SK-N-SH (cell line): Measurements from ENCODE around the gene CRYBG1. TPM values are rescaled to one million over a fixed set of nuclear protein-coding genes. Genes with fewer than 3 reads are reported as not detected.

Source experiments
- CTCF ChIA-PET: fragments of 300-600, 350-600 bp; formaldehyde crosslinking; extraction: SDS; loops from one replicate; lab custom pipeline; 2021; lab: Yijun Ruan, JAX
- POLR2A ChIA-PET: fragments of 350-600 bp; sonication (Branson Sonifier 250); formaldehyde crosslinking; extraction: SDS; loops from one replicate; lab custom pipeline; 2020; ENCODE audit warnings: antibody characterized with exemption, inconsistent platforms; lab: Yijun Ruan, JAX
- DNase-seq: peaks from one replicate; pipeline ENCODE4 v3.0.0; 2012
- H2AFZ ChIP-seq: fragments of 200-600 bp; sonication (generic); 2 replicates; pipeline ENCODE4 v1.8.1; 2016; ENCODE audit warnings: antibody characterized with exemption, mild to moderate bottlenecking, low read depth
- H3F3A ChIP-seq: fragments of 200-600 bp; sonication (generic); replicated peaks from 2 replicates; pipeline ENCODE3; 2016; ENCODE audit warnings: antibody characterized with exemption, mild to moderate bottlenecking; ENCODE audit not compliant: insufficient read depth
- H3K27ac ChIP-seq, 2 experiments: fragments of 200-500 bp in 1 of 2; fragments of 200-600 bp in 1 of 2; sonication (Bioruptor generic) in 1 of 2; sonication (generic), shearing (Covaris generic) in 1 of 2; 2 replicates each; pipeline versions ENCODE4 v1.5.1 to v1.6.1; 2014 to 2016; ENCODE audit warnings: low read depth in 2 of 2, inconsistent platforms in 1 of 2, low read length in 1 of 2, mild to moderate bottlenecking in 1 of 2, mixed read lengths in 1 of 2
- H3K27me3 ChIP-seq: fragments of 200-600 bp; sonication (generic), shearing (Covaris generic); 2 replicates; pipeline ENCODE4 v1.6.1; 2016; ENCODE audit warnings: mixed run types; ENCODE audit not compliant: insufficient read depth
- H3K36me3 ChIP-seq, 2 experiments: fragments of 200-500 bp in 1 of 2; fragments of 200-600 bp in 1 of 2; sonication (Bioruptor generic) in 1 of 2; sonication (generic) in 1 of 2; replicated peaks in 1 of 2; 2 replicates each; pipeline versions ENCODE3 to v1.5.1; 2014 to 2016; ENCODE audit warnings: low read length in 1 of 2, mild to moderate bottlenecking in 1 of 2; ENCODE audit not compliant: insufficient read depth in 2 of 2, control insufficient read depth in 1 of 2
- H3K4me1 ChIP-seq, 2 experiments: fragments of 200-500 bp in 1 of 2; fragments of 200-600 bp in 1 of 2; sonication (Bioruptor generic) in 1 of 2; sonication (generic), shearing (Covaris generic) in 1 of 2; 2 replicates each; pipeline versions ENCODE4 v1.5.1 to v1.6.1; 2014 to 2016; ENCODE audit warnings: low read depth in 1 of 2, low read length in 1 of 2, mixed run types in 1 of 2; ENCODE audit not compliant: insufficient read depth in 2 of 2, control insufficient read depth in 1 of 2
- H3K4me2 ChIP-seq: fragments of 200-600 bp; sonication (generic), shearing (Covaris generic); 2 replicates; pipeline ENCODE4 v1.6.1; 2017; ENCODE audit warnings: mixed run types
- H3K4me3 ChIP-seq, 2 experiments: fragments of 200-500 bp in 1 of 2; fragments of 200-600 bp in 1 of 2; sonication (Bioruptor generic) in 1 of 2; sonication (generic), shearing (Covaris generic) in 1 of 2; 2 replicates each; pipeline versions ENCODE4 v1.5.1 to v1.8.1; 2014 to 2016; ENCODE audit warnings: low read depth in 2 of 2, inconsistent platforms in 1 of 2, low read length in 1 of 2, mild to moderate bottlenecking in 1 of 2, mixed read lengths in 1 of 2, moderate library complexity in 1 of 2
- H3K79me2 ChIP-seq: fragments of 200-600 bp; sonication (generic); 2 replicates; pipeline ENCODE4 v1.8.1; 2017; ENCODE audit warnings: mild to moderate bottlenecking; ENCODE audit not compliant: insufficient read depth
- H3K9ac ChIP-seq: fragments of 200-600 bp; sonication (generic); 2 replicates; pipeline ENCODE4 v1.6.1; 2017; ENCODE audit warnings: mixed run types
- H3K9me2 ChIP-seq: fragments of 200-600 bp; sonication (generic); 2 replicates; pipeline ENCODE4 v1.6.1; 2017; ENCODE audit warnings: mixed run types
- H3K9me3 ChIP-seq: fragments of 200-600 bp; sonication (generic); 2 replicates; pipeline ENCODE4 v1.6.1; 2017; ENCODE audit warnings: mixed run types, mild to moderate bottlenecking, moderate library complexity
- H4K20me1 ChIP-seq: fragments of 200-600 bp; sonication (generic); 2 replicates; pipeline ENCODE4 v1.6.1; 2017; ENCODE audit warnings: mild to moderate bottlenecking, mixed run types; ENCODE audit not compliant: insufficient read depth
- EP300 ChIP-seq, 2 experiments: IDR thresholded peaks; 2 replicates each; pipeline versions ENCODE4 v1.4.0 to v1.6.1; 2012; ENCODE audit warnings: borderline replicate concordance in 1 of 2, low read depth in 1 of 2, low read length in 1 of 2
- EZH2phosphoT487 ChIP-seq: fragments of 200-600 bp; sonication (generic); IDR thresholded peaks from 2 replicates; pipeline ENCODE4 v1.6.1; 2017; ENCODE audit warnings: low read depth, mixed run types, mild to moderate bottlenecking, antibody characterized with exemption, moderate library complexity, borderline replicate concordance
- GATA2 ChIP-seq: sonication (generic); formaldehyde crosslinking; IDR thresholded peaks from 2 replicates; pipeline ENCODE4 v1.5.0; 2020; ENCODE audit warnings: mild to moderate bottlenecking, missing genetic modification reagents
- IRF3 ChIP-seq: fragments of 150-350 bp; IDR thresholded peaks from 2 replicates; pipeline ENCODE4 v1.6.1; 2016; ENCODE audit warnings: mild to moderate bottlenecking, low read depth, low read length
- NRF1 ChIP-seq: IDR thresholded peaks from 2 replicates; pipeline ENCODE4 v1.6.1; 2012; ENCODE audit warnings: low read depth, mild to moderate bottlenecking, low read length
- PBX3 ChIP-seq: IDR thresholded peaks from 2 replicates; pipeline ENCODE4; 2012
- RFX5 ChIP-seq: IDR thresholded peaks from 2 replicates; pipeline ENCODE4 v1.6.1; 2012; ENCODE audit warnings: mild to moderate bottlenecking, improper control_type of control experiment, low read length
- RXRA ChIP-seq: IDR thresholded peaks from 2 replicates; pipeline ENCODE4 v1.4.0; 2012; ENCODE audit warnings: low read depth, mild to moderate bottlenecking, borderline replicate concordance
- SIN3A ChIP-seq: IDR thresholded peaks from 2 replicates; pipeline ENCODE4 v1.6.1; 2012; ENCODE audit warnings: low read depth, mild to moderate bottlenecking, low read length, moderate library complexity, borderline replicate concordance
- SMC3 ChIP-seq: IDR thresholded peaks from 2 replicates; pipeline ENCODE4 v1.6.1; 2012; ENCODE audit warnings: low read depth, low read length, improper control_type of control experiment
- TAF1 ChIP-seq: IDR thresholded peaks from 2 replicates; pipeline ENCODE4 v1.6.1; 2012; ENCODE audit warnings: low read depth, mild to moderate bottlenecking, low read length, moderate library complexity, borderline replicate concordance
- TCF12 ChIP-seq: IDR thresholded peaks from 2 replicates; pipeline ENCODE4 v1.4.0; 2012
- USF1 ChIP-seq: IDR thresholded peaks from 2 replicates; pipeline ENCODE4 v1.4.0; 2012; ENCODE audit warnings: low read depth, borderline replicate concordance
- USF2 ChIP-seq: fragments of 150-350 bp; IDR thresholded peaks from 2 replicates; pipeline ENCODE4 v1.6.1; 2017; ENCODE audit warnings: antibody characterized with exemption, low read length, low read depth, borderline replicate concordance
- YY1 ChIP-seq: IDR thresholded peaks from 2 replicates; pipeline ENCODE4 v1.4.0; 2012; ENCODE audit warnings: low read depth, mild to moderate bottlenecking
- WGBS: methylation state at CpG from one replicate; pipeline ENCODE4 v1.1.6; 2017; ENCODE audit warnings: low lambda C conversion rate; 5-methylcytosine and 5-hydroxymethylcytosine counted together
- polyA plus RNA-seq, 3 experiments: library from polyadenylated mRNA; depleted of rRNA; stranded (reverse); fragments of >200 nt; gene quantifications; 2 replicates each; pipeline ENCODE4 v1.2.3, GENCODE V29; 2012
- TF ChIP-seq, protein P1 (sequence below): IDR thresholded peaks from 2 replicates; pipeline ENCODE4 v1.6.1; 2012; ENCODE audit warnings: mild to moderate bottlenecking, low read depth, low read length, moderate library complexity
- TF ChIP-seq, protein P2 (sequence below): IDR thresholded peaks from 2 replicates; pipeline ENCODE4 v1.4.0; 2012; ENCODE audit warnings: low read depth
- TF ChIP-seq, protein P3 (sequence below): fragments of 200-600 bp; sonication (generic); IDR thresholded peaks from 2 replicates; pipeline ENCODE4 v1.6.1; 2017; ENCODE audit warnings: antibody characterized with exemption, mild to moderate bottlenecking, moderate library complexity

CRYBG1 gene
- polyA plus RNA-seq, 1 of the 3 experiments (the other 2 are of a cell fraction): 13.8 TPM

GRCh38 chr6:106426250-106426970, 65.9 kb downstream of the CRYBG1 start:
- Histone ChIP-seq H4K20me1 (no peaks in the 10 kb centered on the region), H3K9me3 (no peaks in the 10 kb centered on the region), H3K36me3 (no peaks in the 10 kb centered on the region), H3K27ac (no peak overlapping the region), H3K4me2 (no peak overlapping the region)
- POLR2A ChIA-PET: no interaction called here
- no peak for DNase-seq
- 40% methylated on average over 5 of the region's 5 CpGs for WGBS
- TF ChIP-seq GATA2 (no peak), PBX3 (no peak), TAF1 (no peak), EZH2phosphoT487 (no peak), IRF3 (no peak), TCF12 (no peak), RFX5 (no peak), YY1 (no peak), SIN3A (no peak), USF1 (no peak), USF2 (no peak), RXRA (no peak), NRF1 (no peak), EP300 (IDR thresholded peaks at IDR 0.05; ENCODE audit: borderline replicate concordance in 1 of 2, low read depth in 1 of 2, low read length in 1 of 2) (no peak), SMC3 (no peak)
- TF ChIP-seq, protein P1, sequence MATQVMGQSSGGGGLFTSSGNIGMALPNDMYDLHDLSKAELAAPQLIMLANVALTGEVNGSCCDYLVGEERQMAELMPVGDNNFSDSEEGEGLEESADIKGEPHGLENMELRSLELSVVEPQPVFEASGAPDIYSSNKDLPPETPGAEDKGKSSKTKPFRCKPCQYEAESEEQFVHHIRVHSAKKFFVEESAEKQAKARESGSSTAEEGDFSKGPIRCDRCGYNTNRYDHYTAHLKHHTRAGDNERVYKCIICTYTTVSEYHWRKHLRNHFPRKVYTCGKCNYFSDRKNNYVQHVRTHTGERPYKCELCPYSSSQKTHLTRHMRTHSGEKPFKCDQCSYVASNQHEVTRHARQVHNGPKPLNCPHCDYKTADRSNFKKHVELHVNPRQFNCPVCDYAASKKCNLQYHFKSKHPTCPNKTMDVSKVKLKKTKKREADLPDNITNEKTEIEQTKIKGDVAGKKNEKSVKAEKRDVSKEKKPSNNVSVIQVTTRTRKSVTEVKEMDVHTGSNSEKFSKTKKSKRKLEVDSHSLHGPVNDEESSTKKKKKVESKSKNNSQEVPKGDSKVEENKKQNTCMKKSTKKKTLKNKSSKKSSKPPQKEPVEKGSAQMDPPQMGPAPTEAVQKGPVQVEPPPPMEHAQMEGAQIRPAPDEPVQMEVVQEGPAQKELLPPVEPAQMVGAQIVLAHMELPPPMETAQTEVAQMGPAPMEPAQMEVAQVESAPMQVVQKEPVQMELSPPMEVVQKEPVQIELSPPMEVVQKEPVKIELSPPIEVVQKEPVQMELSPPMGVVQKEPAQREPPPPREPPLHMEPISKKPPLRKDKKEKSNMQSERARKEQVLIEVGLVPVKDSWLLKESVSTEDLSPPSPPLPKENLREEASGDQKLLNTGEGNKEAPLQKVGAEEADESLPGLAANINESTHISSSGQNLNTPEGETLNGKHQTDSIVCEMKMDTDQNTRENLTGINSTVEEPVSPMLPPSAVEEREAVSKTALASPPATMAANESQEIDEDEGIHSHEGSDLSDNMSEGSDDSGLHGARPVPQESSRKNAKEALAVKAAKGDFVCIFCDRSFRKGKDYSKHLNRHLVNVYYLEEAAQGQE: no peak
- TF ChIP-seq, protein P2, sequence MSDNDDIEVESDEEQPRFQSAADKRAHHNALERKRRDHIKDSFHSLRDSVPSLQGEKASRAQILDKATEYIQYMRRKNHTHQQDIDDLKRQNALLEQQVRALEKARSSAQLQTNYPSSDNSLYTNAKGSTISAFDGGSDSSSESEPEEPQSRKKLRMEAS: no peak
- TF ChIP-seq, protein P3, sequence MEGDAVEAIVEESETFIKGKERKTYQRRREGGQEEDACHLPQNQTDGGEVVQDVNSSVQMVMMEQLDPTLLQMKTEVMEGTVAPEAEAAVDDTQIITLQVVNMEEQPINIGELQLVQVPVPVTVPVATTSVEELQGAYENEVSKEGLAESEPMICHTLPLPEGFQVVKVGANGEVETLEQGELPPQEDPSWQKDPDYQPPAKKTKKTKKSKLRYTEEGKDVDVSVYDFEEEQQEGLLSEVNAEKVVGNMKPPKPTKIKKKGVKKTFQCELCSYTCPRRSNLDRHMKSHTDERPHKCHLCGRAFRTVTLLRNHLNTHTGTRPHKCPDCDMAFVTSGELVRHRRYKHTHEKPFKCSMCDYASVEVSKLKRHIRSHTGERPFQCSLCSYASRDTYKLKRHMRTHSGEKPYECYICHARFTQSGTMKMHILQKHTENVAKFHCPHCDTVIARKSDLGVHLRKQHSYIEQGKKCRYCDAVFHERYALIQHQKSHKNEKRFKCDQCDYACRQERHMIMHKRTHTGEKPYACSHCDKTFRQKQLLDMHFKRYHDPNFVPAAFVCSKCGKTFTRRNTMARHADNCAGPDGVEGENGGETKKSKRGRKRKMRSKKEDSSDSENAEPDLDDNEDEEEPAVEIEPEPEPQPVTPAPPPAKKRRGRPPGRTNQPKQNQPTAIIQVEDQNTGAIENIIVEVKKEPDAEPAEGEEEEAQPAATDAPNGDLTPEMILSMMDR: no peak
- TF ChIP-seq, all 33 proteins: peak for 0
- no peaks in the 10 kb centered on the region for H3K9me2 ChIP-seq
- no peak overlapping the region for H3K4me3 ChIP-seq
- no peaks in the 10 kb centered on the region for H3F3A ChIP-seq
- H3K4me1 ChIP-seq: no peaks in the 10 kb centered on the region
- CTCF ChIA-PET: interaction anchor here (0.8 to 1.2 kb wide), 2 partner anchors 66 to 140 kb away, joined by 3 to 4 read pairs; partner anchors contain the start of gene CRYBG1
- H3K79me2 ChIP-seq: no peaks in the 10 kb centered on the region
- H3K27me3 ChIP-seq: no peaks in the 10 kb centered on the region; the same call in 1 of the 2 replicates
- H3K9ac ChIP-seq: no peak overlapping the region
- H2AFZ ChIP-seq: no peak overlapping the region
